A673 (cell line): ENCODE data around the gene SRRM2. TPM values are rescaled to one million over a fixed set of nuclear protein-coding genes. Genes with fewer than 3 reads are reported as not detected.

Experiments used
- BruUV-seq: library from RNA; stranded (reverse); fragments of 400-500 nt; replicated peaks from 2 replicates; lab custom pipeline; 2021; lab: Mats Ljungman, UMichigan
- CTCF ChIA-PET: fragments of 300-600 bp; sonication (Branson Sonifier 250); formaldehyde crosslinking; loops from one replicate; lab custom pipeline; 2022; ENCODE audit warnings: antibody characterized with exemption; lab: Charles Lee
- POLR2A ChIA-PET: fragments of 300-600 bp; sonication (Branson Sonifier 250); formaldehyde crosslinking; loops from one replicate; lab custom pipeline; 2022; ENCODE audit warnings: antibody characterized with exemption; ENCODE audit not compliant: low non-redundant PET; lab: Charles Lee
- DNase-seq: peaks from one replicate; pipeline ENCODE4 v3.0.0-alpha.2; 2015; ENCODE audit warnings: low spot score
- H3K27ac ChIP-seq: fragments of 200-600 bp; sonication (generic); 2 replicates; pipeline ENCODE4 v1.5.1; 2016; ENCODE audit warnings: mixed run types, low read depth, mild to moderate bottlenecking, mixed read lengths, antibody characterized with exemption, low read length; ENCODE audit not compliant: poor library complexity, severe bottlenecking
- H3K27me3 ChIP-seq: fragments of 200-600 bp; sonication (generic); replicated peaks from 2 replicates; pipeline ENCODE4 v1.6.1; 2017; ENCODE audit warnings: mixed run types, low read depth, mild to moderate bottlenecking, mixed read lengths, antibody characterized with exemption, low read length; ENCODE audit not compliant: insufficient read depth, poor library complexity
- H3K36me3 ChIP-seq: fragments of 200-600 bp; sonication (generic); 2 replicates; pipeline ENCODE4 v1.6.1; 2016; ENCODE audit warnings: mixed run types, mild to moderate bottlenecking, mixed read lengths, antibody characterized with exemption, low read length; ENCODE audit not compliant: insufficient read depth, poor library complexity, severe bottlenecking
- H3K4me1 ChIP-seq: fragments of 200-600 bp; sonication (generic); 2 replicates; pipeline ENCODE4 v1.6.1; 2017; ENCODE audit warnings: mixed run types, mild to moderate bottlenecking, mixed read lengths, antibody characterized with exemption, low read length; ENCODE audit not compliant: insufficient read depth, poor library complexity, severe bottlenecking
- H3K4me3 ChIP-seq: fragments of 200-600 bp; sonication (generic); 2 replicates; pipeline ENCODE4 v1.5.1; 2016; ENCODE audit warnings: low read depth, mixed run types, mild to moderate bottlenecking, mixed read lengths, low read length; ENCODE audit not compliant: poor library complexity, severe bottlenecking
- H3K9me3 ChIP-seq: fragments of 200-600 bp; sonication (generic); 2 replicates; pipeline ENCODE4 v1.6.1; 2016; ENCODE audit warnings: mixed run types, low read depth, mild to moderate bottlenecking, mixed read lengths, antibody characterized with exemption, low read length; ENCODE audit not compliant: poor library complexity, severe bottlenecking
- CTCF ChIP-seq: fragments of 300-800, 200-600 bp; sonication (generic); conservative IDR thresholded peaks from 2 replicates; pipeline ENCODE4 v1.5.1; 2017; ENCODE audit warnings: low read depth, mild to moderate bottlenecking, antibody characterized with exemption, low read length, moderate library complexity, mixed read lengths
- EZH2 ChIP-seq: fragments of 200-600 bp; sonication (generic); IDR thresholded peaks from 2 replicates; pipeline ENCODE4 v1.6.1; 2017; ENCODE audit warnings: borderline replicate concordance, low read depth, mild to moderate bottlenecking, mixed read lengths, antibody characterized with exemption, low read length; ENCODE audit not compliant: poor library complexity, severe bottlenecking
- intact Hi-C: fragments of 100-400 bp; cut with micrococcal nuclease; formaldehyde crosslinking; loops from one replicate; pipeline ENCODE4 v1.10.0; 2022; ENCODE audit not compliant: unreplicated experiment
- total RNA-seq: library from RNA; stranded (reverse); gene quantifications from 2 replicates; pipeline ENCODE4 v1.2.3, GENCODE V29; 2021

SRRM2 gene
- total RNA-seq, 1 experiment from 2014 or later = 642 TPM

- Histone ChIP-seq H3K4me3 (no peak overlapping the region), H3K27ac (no peak overlapping the region), H3K4me1 (no peaks in the 10 kb centered on the region), H3K27me3 (peaks cover 56% of the 10 kb centered on the region), H3K36me3 (no peaks in the 10 kb centered on the region), H3K9me3 (no peaks in the 10 kb centered on the region)
- DNase-seq = no peak
- no TSS peak for BruUV-seq
- ChIA-PET POLR2A (no interaction called here), CTCF (no interaction called here)
- TF ChIP-seq EZH2 = no peak
- TF ChIP-seq CTCF = no peak
- intact Hi-C loops = no loop called here
These were observed 33.8 kb downstream of the SRRM2 start for GRCh38 chr16:2786061-2786825.

- TF ChIP-seq EZH2 = no peak
- no peak for TF ChIP-seq CTCF
These were observed 34.4 kb downstream of the SRRM2 start for GRCh38 chr16:2786826-2787151.

GRCh38 chr16:2787406-2787805, 35.0 kb downstream of the SRRM2 start, which contains the start of gene PRSS33:
Gene PRSS33 (minus strand): TSS chr16:2787560. CDS start chr16:2786547, 1,013 bp downstream.
- no peak for DNase-seq
- Histone ChIP-seq H3K4me3 (no peak within 1 kb of the TSS), H3K36me3 (no peaks in the 10 kb centered on the region), H3K9me3 (no peaks in the 10 kb centered on the region), H3K27me3 (peaks cover 66% of the 10 kb centered on the region), H3K4me1 (no peaks in the 10 kb centered on the region), H3K27ac (no peak within 1 kb of the TSS)
- CTCF ChIA-PET = no interaction called here
- POLR2A ChIA-PET = no interaction called here
- TF ChIP-seq CTCF (no peak), EZH2 (no peak)
- intact Hi-C loops = no loop called here
- no TSS peak for BruUV-seq

More at GRCh38 chr16:2786826-2787151, 34.4 kb downstream of the SRRM2 start:
- CTCF ChIA-PET = no interaction called here
- intact Hi-C loops = no loop called here
- DNase-seq = no peak
- no peak overlapping the region for H3K4me3 ChIP-seq
- no TSS peak for BruUV-seq
- H3K36me3 ChIP-seq = no peaks in the 10 kb centered on the region
- POLR2A ChIA-PET = no interaction called here
- peaks cover 60% of the 10 kb centered on the region for H3K27me3 ChIP-seq
- H3K4me1 ChIP-seq = no peaks in the 10 kb centered on the region
- H3K9me3 ChIP-seq = no peaks in the 10 kb centered on the region
- no peak overlapping the region for H3K27ac ChIP-seq
